KMS-11 (cell line): ENCODE measurements around the gene AMFR.

ENCODE experiments used
- H2AFZ ChIP-seq: fragments of 200-600 bp; sonication (generic); 2 replicates; pipeline ENCODE4 v1.6.1; 2016; ENCODE audit warnings: antibody characterized with exemption, mixed run types, low read depth
- H3K27ac ChIP-seq: fragments of 200-600 bp; sonication (generic); 2 replicates; pipeline ENCODE4 v1.6.1; 2016; ENCODE audit warnings: mild to moderate bottlenecking, mixed run types
- H3K27me3 ChIP-seq: fragments of 200-600 bp; sonication (generic); 2 replicates; pipeline ENCODE4 v1.6.1; 2017; ENCODE audit warnings: mild to moderate bottlenecking, low read depth, mixed run types, moderate library complexity; ENCODE audit not compliant: insufficient read depth
- H3K36me3 ChIP-seq: fragments of 200-600 bp; sonication (generic); 2 replicates; pipeline ENCODE4 v1.6.1; 2017; ENCODE audit warnings: mild to moderate bottlenecking, mixed run types; ENCODE audit not compliant: insufficient read depth
- H3K4me1 ChIP-seq: fragments of 200-600 bp; sonication (generic); 2 replicates; pipeline ENCODE4 v1.6.1; 2016; ENCODE audit warnings: mild to moderate bottlenecking, low read depth, mixed run types; ENCODE audit not compliant: poor library complexity, severe bottlenecking
- H3K4me2 ChIP-seq: fragments of 200-600 bp; sonication (generic); 2 replicates; pipeline ENCODE4 v1.7.0; 2016; ENCODE audit warnings: mild to moderate bottlenecking, mixed run types
- H3K4me3 ChIP-seq: fragments of 200-600 bp; sonication (generic); IDR thresholded peaks from 2 replicates; pipeline ENCODE4 v1.6.1; 2017; ENCODE audit warnings: low read depth, low read length, mixed read lengths; ENCODE audit not compliant: insufficient read depth
- H3K79me2 ChIP-seq: fragments of 200-600 bp; sonication (generic); 2 replicates; pipeline ENCODE4 v1.6.1; 2016; ENCODE audit warnings: low read depth, mixed run types; ENCODE audit not compliant: insufficient read depth
- H3K9ac ChIP-seq: fragments of 200-600 bp; sonication (generic); 2 replicates; pipeline ENCODE4 v1.6.1; 2016; ENCODE audit warnings: mild to moderate bottlenecking, mixed run types
- H4K20me1 ChIP-seq: fragments of 200-600 bp; sonication (generic); 2 replicates; pipeline ENCODE4 v1.6.1; 2016; ENCODE audit warnings: mild to moderate bottlenecking, mixed run types; ENCODE audit not compliant: insufficient read depth
- TF ChIP-seq, protein P1 (sequence below): fragments of 200-600 bp; sonication (generic); conservative IDR thresholded peaks from 2 replicates; pipeline ENCODE4 v1.6.1; 2017; ENCODE audit warnings: low read depth, mild to moderate bottlenecking, antibody characterized with exemption, low read length, moderate library complexity, mixed read lengths

The AMFR gene

DNA sequence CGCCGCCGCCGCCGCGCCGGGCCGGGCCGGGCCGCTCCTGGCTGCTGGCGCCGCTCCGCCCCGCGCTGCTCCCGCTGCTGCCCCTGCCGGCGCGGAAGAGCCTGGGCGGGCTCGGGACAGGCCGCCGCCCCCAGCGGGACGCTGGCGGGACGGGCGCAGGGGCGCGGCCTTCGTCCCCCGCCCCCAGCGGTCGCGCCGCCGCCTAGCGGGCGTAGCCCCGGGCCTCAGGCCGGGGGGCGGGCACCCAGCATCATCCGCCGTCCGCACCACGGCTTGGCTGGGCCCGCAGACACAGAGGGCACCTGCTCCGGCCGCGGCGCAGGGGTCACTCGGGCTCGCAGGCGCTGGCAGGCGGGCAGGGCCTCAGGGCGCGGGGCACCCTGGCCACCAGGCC lies at the start of gene AMFR:
Gene AMFR, minus strand, starts transcription at position 107 of the 394 bp plus-strand sequence. CDS start 218 bp downstream, outside the sequence.
- Histone ChIP-seq H3K4me1 (peaks cover 23% of the 10 kb centered on the region), H2AFZ (peak within 1 kb of the TSS; percentile 67), H3K27me3 (no peaks in the 10 kb centered on the region), H3K36me3 (no peaks in the 10 kb centered on the region), H3K9ac (peak within 1 kb of the TSS; percentile 61), H3K27ac (no peak within 1 kb of the TSS), H3K79me2 (peaks cover 17% of the 10 kb centered on the region; the same call in 1 of the 2 replicates), H3K4me3 (no peak within 1 kb of the TSS), H4K20me1 (no peaks in the 10 kb centered on the region), H3K4me2 (peak within 1 kb of the TSS; percentile 63)
- TF ChIP-seq, protein P1, sequence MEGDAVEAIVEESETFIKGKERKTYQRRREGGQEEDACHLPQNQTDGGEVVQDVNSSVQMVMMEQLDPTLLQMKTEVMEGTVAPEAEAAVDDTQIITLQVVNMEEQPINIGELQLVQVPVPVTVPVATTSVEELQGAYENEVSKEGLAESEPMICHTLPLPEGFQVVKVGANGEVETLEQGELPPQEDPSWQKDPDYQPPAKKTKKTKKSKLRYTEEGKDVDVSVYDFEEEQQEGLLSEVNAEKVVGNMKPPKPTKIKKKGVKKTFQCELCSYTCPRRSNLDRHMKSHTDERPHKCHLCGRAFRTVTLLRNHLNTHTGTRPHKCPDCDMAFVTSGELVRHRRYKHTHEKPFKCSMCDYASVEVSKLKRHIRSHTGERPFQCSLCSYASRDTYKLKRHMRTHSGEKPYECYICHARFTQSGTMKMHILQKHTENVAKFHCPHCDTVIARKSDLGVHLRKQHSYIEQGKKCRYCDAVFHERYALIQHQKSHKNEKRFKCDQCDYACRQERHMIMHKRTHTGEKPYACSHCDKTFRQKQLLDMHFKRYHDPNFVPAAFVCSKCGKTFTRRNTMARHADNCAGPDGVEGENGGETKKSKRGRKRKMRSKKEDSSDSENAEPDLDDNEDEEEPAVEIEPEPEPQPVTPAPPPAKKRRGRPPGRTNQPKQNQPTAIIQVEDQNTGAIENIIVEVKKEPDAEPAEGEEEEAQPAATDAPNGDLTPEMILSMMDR: no peak

DNA sequence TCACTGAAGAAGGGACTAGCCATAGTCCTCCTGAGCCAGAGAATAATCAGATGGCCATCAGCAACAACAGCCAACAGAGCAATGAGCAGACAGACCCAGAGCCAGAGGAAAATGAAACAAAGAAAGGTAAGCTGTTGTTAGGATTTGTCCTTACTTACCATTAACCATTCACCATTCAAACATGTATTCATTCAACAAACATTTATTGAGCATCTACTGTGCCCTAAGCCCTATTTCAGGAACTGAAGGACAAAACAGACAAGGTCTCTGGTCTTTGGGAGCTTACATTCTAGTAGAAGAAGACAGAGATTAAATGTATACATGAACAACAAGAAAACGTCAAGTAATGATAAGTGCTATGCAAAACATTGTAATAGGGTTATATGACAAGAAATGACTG lies 45.3 kb upstream of the AMFR start:
- H3K27me3 ChIP-seq: no peaks in the 10 kb centered on the region
- no peaks in the 10 kb centered on the region for H3K4me1 ChIP-seq
- peaks cover 6% of the 10 kb centered on the region; the same call in 1 of the 2 replicates for H3K36me3 ChIP-seq
- no peak overlapping the region for H2AFZ ChIP-seq
- TF ChIP-seq, protein P1: no peak
- H3K9ac ChIP-seq: no peak overlapping the region
- H3K4me2 ChIP-seq: no peak overlapping the region
- no peaks in the 10 kb centered on the region for H4K20me1 ChIP-seq
- no peaks in the 10 kb centered on the region for H3K79me2 ChIP-seq
- no peak overlapping the region for H3K27ac ChIP-seq
- no peak overlapping the region for H3K4me3 ChIP-seq

GRCh38 chr16:56470232-56470631 lies 44.9 kb upstream of the AMFR start:
- Histone ChIP-seq H2AFZ (no peak overlapping the region), H3K4me2 (no peak overlapping the region), H3K27me3 (no peaks in the 10 kb centered on the region), H4K20me1 (no peaks in the 10 kb centered on the region), H3K9ac (no peak overlapping the region), H3K36me3 (peaks cover 6% of the 10 kb centered on the region; the same call in 1 of the 2 replicates), H3K4me1 (no peaks in the 10 kb centered on the region), H3K79me2 (no peaks in the 10 kb centered on the region), H3K4me3 (no peak overlapping the region), H3K27ac (no peak overlapping the region)
- TF ChIP-seq, protein P1: no peak

GRCh38 chr16:56469748-56470147 lies 44.4 kb upstream of the AMFR start:
- H4K20me1 ChIP-seq: no peaks in the 10 kb centered on the region
- H3K36me3 ChIP-seq: peaks cover 6% of the 10 kb centered on the region; the same call in 1 of the 2 replicates
- H2AFZ ChIP-seq: no peak overlapping the region
- no peak overlapping the region for H3K4me2 ChIP-seq
- H3K4me1 ChIP-seq: no peaks in the 10 kb centered on the region
- H3K27me3 ChIP-seq: no peaks in the 10 kb centered on the region
- H3K9ac ChIP-seq: no peak overlapping the region
- H3K27ac ChIP-seq: no peak overlapping the region
- TF ChIP-seq, protein P1: no peak
- H3K79me2 ChIP-seq: no peaks in the 10 kb centered on the region
- no peak overlapping the region for H3K4me3 ChIP-seq
